IMR-90 (cell line): ENCODE measurements around the gene APLF. TPM values are rescaled to one million over a fixed set of nuclear protein-coding genes. Genes with fewer than 3 reads are reported as not detected.

Experiments
- ATAC-seq: fragments of 200-7000 bp; cut with Tn5 transposase; 2 replicates; pipeline ENCODE4 v1.9.1; 2020; ENCODE audit warnings: low read depth, mild to moderate bottlenecking, moderate library complexity
- BruUV-seq: library from RNA; stranded (reverse); fragments of 400-500 nt; replicated peaks from 2 replicates; lab custom pipeline; 2021; lab: Mats Ljungman, UMichigan
- CTCF ChIA-PET: fragments of 300-600 bp; formaldehyde crosslinking; extraction: SDS; loops from one replicate; lab custom pipeline; 2021; ENCODE audit warnings: antibody characterized with exemption; lab: Yijun Ruan, JAX
- POLR2A ChIA-PET: fragments of 300-600 bp; sonication (Branson Sonifier 250); formaldehyde crosslinking; loops from one replicate; lab custom pipeline; 2022; ENCODE audit warnings: antibody characterized with exemption; ENCODE audit not compliant: unreplicated experiment; lab: Charles Lee
- DNase-seq: peaks from one replicate; pipeline ENCODE4 v3.0.0; 2013
- H2AFZ ChIP-seq: replicated peaks from 2 replicates; pipeline ENCODE3; 2013; ENCODE audit warnings: low read length, mild to moderate bottlenecking; ENCODE audit not compliant: poor library complexity
- H2AK5ac ChIP-seq: 2 replicates; pipeline ENCODE4 v1.6.1; 2013; ENCODE audit warnings: low read depth, low read length, inconsistent platforms
- H2AK9ac ChIP-seq: replicated peaks from 2 replicates; pipeline ENCODE3; 2013; ENCODE audit warnings: mild to moderate bottlenecking, low read depth, low read length, moderate library complexity; ENCODE audit not compliant: poor library complexity
- H2BK120ac ChIP-seq: 2 replicates; pipeline ENCODE4 v1.6.1; 2013; ENCODE audit warnings: low read depth, low read length, inconsistent platforms
- H2BK15ac ChIP-seq: 3 replicates; pipeline ENCODE4 v1.6.1; 2013; ENCODE audit warnings: low read depth, low read length, inconsistent platforms
- H2BK20ac ChIP-seq: 2 replicates; pipeline ENCODE4 v1.6.1; 2013; ENCODE audit warnings: low read depth, mild to moderate bottlenecking, inconsistent platforms, low read length, moderate library complexity
- H2BK5ac ChIP-seq: 2 replicates; pipeline ENCODE4 v1.6.1; 2013; ENCODE audit warnings: mild to moderate bottlenecking, low read depth, low read length, inconsistent platforms; ENCODE audit not compliant: poor library complexity, severe bottlenecking
- H3K14ac ChIP-seq: replicated peaks from 2 replicates; pipeline ENCODE4 v1.6.1; 2013; ENCODE audit warnings: low read depth, low read length, inconsistent platforms
- H3K18ac ChIP-seq: 2 replicates; pipeline ENCODE4 v1.6.1; 2013; ENCODE audit warnings: low read depth, low read length, control low read depth
- H3K23ac ChIP-seq: 2 replicates; pipeline ENCODE4 v1.6.1; 2013; ENCODE audit warnings: low read depth, low read length, inconsistent platforms
- H3K27ac ChIP-seq: 2 replicates; pipeline ENCODE4 v1.5.1; 2013; ENCODE audit warnings: mild to moderate bottlenecking, control low read depth, low read length; ENCODE audit not compliant: insufficient read depth
- H3K27me3 ChIP-seq: 2 replicates; pipeline ENCODE4 v1.6.1; 2013; ENCODE audit warnings: low read length; ENCODE audit not compliant: control insufficient read depth, insufficient read depth
- H3K36me3 ChIP-seq: 2 replicates; pipeline ENCODE4 v1.6.1; 2013; ENCODE audit warnings: low read length, mixed read lengths; ENCODE audit not compliant: control insufficient read depth, insufficient read depth
- H3K4ac ChIP-seq: 2 replicates; pipeline ENCODE4 v1.6.1; 2013; ENCODE audit warnings: low read depth, low read length, inconsistent platforms
- H3K4me1 ChIP-seq: 2 replicates; pipeline ENCODE4 v1.6.1; 2013; ENCODE audit warnings: low read length, mixed read lengths; ENCODE audit not compliant: control insufficient read depth, insufficient read depth
- H3K4me2 ChIP-seq: 2 replicates; pipeline ENCODE4 v1.6.1; 2013; ENCODE audit warnings: low read depth, mild to moderate bottlenecking, control low read depth, low read length, moderate library complexity
- H3K4me3 ChIP-seq: 2 replicates; pipeline ENCODE4 v1.5.1; 2013; ENCODE audit warnings: low read depth, mild to moderate bottlenecking, control low read depth, low read length, moderate library complexity; ENCODE audit not compliant: insufficient read depth
- H3K56ac ChIP-seq: 2 replicates; pipeline ENCODE4 v1.6.1; 2013; ENCODE audit warnings: low read length, inconsistent platforms; ENCODE audit not compliant: insufficient read depth; ENCODE audit errors: extremely low read depth
- H3K79me1 ChIP-seq, 2 experiments: 2 replicates each; pipeline ENCODE4 v1.6.1; 2013; ENCODE audit warnings: low read length in 2 of 2, inconsistent platforms in 1 of 2, low read depth in 1 of 2
- H3K9ac ChIP-seq: 2 replicates; pipeline ENCODE4 v1.6.1; 2013; ENCODE audit warnings: low read depth, low read length, control low read depth
- H3K9me1 ChIP-seq: 2 replicates; pipeline ENCODE4 v1.6.1; 2013; ENCODE audit warnings: low read length, inconsistent platforms; ENCODE audit not compliant: insufficient read depth
- H3K9me3 ChIP-seq: 2 replicates; pipeline ENCODE4 v1.6.1; 2013; ENCODE audit warnings: low read length; ENCODE audit not compliant: control insufficient read depth, insufficient read depth
- H4K20me1 ChIP-seq: 2 replicates; pipeline ENCODE4 v1.6.1; 2013; ENCODE audit warnings: low read length, inconsistent platforms; ENCODE audit not compliant: insufficient read depth
- H4K5ac ChIP-seq: 2 replicates; pipeline ENCODE4 v1.6.1; 2013; ENCODE audit warnings: mild to moderate bottlenecking, low read depth, low read length, control low read depth
- H4K8ac ChIP-seq, 2 experiments: 2 replicates each; pipeline ENCODE4 v1.6.1; 2013; ENCODE audit warnings: low read depth in 2 of 2, low read length in 2 of 2, control low read depth in 1 of 2, inconsistent platforms in 1 of 2
- H4K91ac ChIP-seq: 2 replicates; pipeline ENCODE4 v1.6.1; 2013; ENCODE audit warnings: low read depth, low read length, inconsistent platforms; ENCODE audit not compliant: insufficient read depth
- BHLHE40 ChIP-seq: fragments of 150-350 bp; IDR thresholded peaks from 2 replicates; pipeline ENCODE4 v1.6.1; 2016; ENCODE audit warnings: mild to moderate bottlenecking, low read depth, low read length
- CEBPB ChIP-seq: IDR thresholded peaks from 2 replicates; pipeline ENCODE4 v1.6.1; 2012; ENCODE audit warnings: low read depth, low read length, improper control_type of control experiment
- CTCF ChIP-seq: conservative IDR thresholded peaks from 2 replicates; pipeline ENCODE4 v1.5.1; 2012; ENCODE audit warnings: mild to moderate bottlenecking, low read depth, low read length, improper control_type of control experiment
- ELK1 ChIP-seq: fragments of 150-350 bp; IDR thresholded peaks from 2 replicates; pipeline ENCODE4 v1.6.1; 2016; ENCODE audit warnings: low read depth, mild to moderate bottlenecking, low read length, moderate library complexity, borderline replicate concordance
- FOS ChIP-seq: fragments of 150-350 bp; IDR thresholded peaks from 2 replicates; pipeline ENCODE4 v1.6.1; 2016; ENCODE audit warnings: low read depth, low read length
- MAFK ChIP-seq: IDR thresholded peaks from 2 replicates; pipeline ENCODE4 v1.6.1; 2012; ENCODE audit warnings: low read depth, low read length, improper control_type of control experiment
- MAZ ChIP-seq: IDR thresholded peaks from 2 replicates; pipeline ENCODE4 v1.6.1; 2012; ENCODE audit warnings: low read depth, mild to moderate bottlenecking, low read length, improper control_type of control experiment, moderate library complexity, borderline replicate concordance
- MXI1 ChIP-seq: IDR thresholded peaks from 2 replicates; pipeline ENCODE4 v1.6.1; 2012; ENCODE audit warnings: low read depth, mild to moderate bottlenecking, low read length, moderate library complexity, borderline replicate concordance
- NFE2L2 ChIP-seq: fragments of 150-350 bp; IDR thresholded peaks from 2 replicates; pipeline ENCODE4 v1.6.1; 2016; ENCODE audit warnings: low read depth, mild to moderate bottlenecking, low read length
- POLR2A ChIP-seq: IDR thresholded peaks from 2 replicates; pipeline ENCODE4 v1.6.1; 2012; ENCODE audit warnings: mild to moderate bottlenecking, low read depth, low read length
- RAD21 ChIP-seq: IDR thresholded peaks from 2 replicates; pipeline ENCODE4 v1.6.1; 2012; ENCODE audit warnings: low read length, improper control_type of control experiment
- RCOR1 ChIP-seq: IDR thresholded peaks from 2 replicates; pipeline ENCODE4 v1.6.1; 2012; ENCODE audit warnings: mild to moderate bottlenecking, low read length, improper control_type of control experiment; ENCODE audit not compliant: insufficient replicate concordance
- RFX5 ChIP-seq: IDR thresholded peaks from 2 replicates; pipeline ENCODE4 v1.8.0; 2012; ENCODE audit warnings: low read depth, mild to moderate bottlenecking, low read length, moderate library complexity
- SMC3 ChIP-seq: fragments of 150-350 bp; IDR thresholded peaks from 2 replicates; pipeline ENCODE4 v1.6.1; 2016; ENCODE audit warnings: low read depth, mild to moderate bottlenecking, antibody characterized with exemption, low read length, moderate library complexity
- USF2 ChIP-seq: fragments of 150-350 bp; IDR thresholded peaks from 2 replicates; pipeline ENCODE4 v1.6.1; 2017; ENCODE audit warnings: mild to moderate bottlenecking, antibody characterized with exemption, low read length, low read depth
- WGBS, 2 experiments: methylation state at CpG; one replicate each; pipeline versions ENCODE4 v1.1.5 to v1.1.7; 2013; ENCODE audit warnings: missing lambda C conversion rate in 2 of 2; ENCODE audit not compliant: insufficient read length in 1 of 2; ENCODE audit errors: extremely low coverage in 2 of 2; 5-methylcytosine and 5-hydroxymethylcytosine counted together
- dilution Hi-C: fragments of 300-500 bp; cut with HindIII; formaldehyde crosslinking; loops from one replicate; pipeline ENCODE4 v1.14.3; 2018; ENCODE audit warnings: low sequenced_read_pairs; ENCODE audit not compliant: unreplicated experiment
- in situ Hi-C: fragments of 300-500 bp; cut with MboI; formaldehyde crosslinking; loops from 3 replicates; pipeline ENCODE4 v1.14.3; 2019; ENCODE audit warnings: low sequenced_read_pairs, inconsistent platforms, mixed read lengths
- intact Hi-C: fragments of 100-400 bp; cut with micrococcal nuclease; formaldehyde crosslinking; loops from 2 replicates; pipeline ENCODE4 v1.10.0; 2022
- polyA plus RNA-seq, 3 experiments: library from polyadenylated mRNA; depleted of rRNA; stranded (reverse); fragments of >200 nt; gene quantifications; 2 replicates each; pipeline ENCODE4 v1.2.3, GENCODE V29; 2012; ENCODE audit warnings: low replicate concordance in 1 of 3
- total RNA-seq: library from RNA; depleted of rRNA; stranded (reverse); fragments of >200 nt; gene quantifications from 2 replicates; pipeline ENCODE4 v1.2.3, GENCODE V29; 2012

Gene APLF
- total and polyA plus RNA-seq, 2 of the 4 experiments (the other 2 are of a cell fraction): 1.5 to 2.3 TPM

- no peak overlapping the region for H2BK5ac ChIP-seq
- WGBS, 2 experiments: no CpG with 5 or more reads among the region's 1 CpG
- H3K36me3 ChIP-seq: no peaks in the 10 kb centered on the region
- H4K8ac ChIP-seq: no peak overlapping the region
- H2BK120ac ChIP-seq: no peak overlapping the region
- DNase-seq: peak; percentile 71
- H2BK15ac ChIP-seq: no peak overlapping the region
- H3K9me3 ChIP-seq: no peaks in the 10 kb centered on the region
- no peaks in the 10 kb centered on the region for H3K27me3 ChIP-seq
- no peak overlapping the region for H3K4me3 ChIP-seq
- no peak overlapping the region for H4K5ac ChIP-seq
- H3K56ac ChIP-seq: no peak overlapping the region
- no peak overlapping the region for H4K91ac ChIP-seq
- H2AK5ac ChIP-seq: no peak overlapping the region
- no peak overlapping the region for H3K4me2 ChIP-seq
- H3K18ac ChIP-seq: no peak overlapping the region
- H4K20me1 ChIP-seq: no peaks in the 10 kb centered on the region
- peaks cover 3% of the 10 kb centered on the region; the same call in 1 of the 2 replicates for H3K9me1 ChIP-seq
- 0 out of 2 replicates have a peak, but pooled peaks cover 2% of the 10 kb centered on the region for H3K4me1 ChIP-seq
- no TSS peak for BruUV-seq
- POLR2A ChIA-PET: no interaction called here
- no peak overlapping the region for H2BK20ac ChIP-seq
- in situ Hi-C loops (loop anchor here (10.0 kb wide), 1 partner anchor 461 kb away; no protein-coding TSS in a partner anchor), dilution Hi-C loops (no loop called here), intact Hi-C loops (loop anchor here (2.0 to 10.0 kb wide), 4 partner anchors 245 to 861 kb away; partner anchors contain the start of gene ANTXR1)
- peaks cover 0 to 8% of the 10 kb centered on the region in 2 experiments; a peak in 3 of 4 replicates for H3K79me1 ChIP-seq
- CTCF ChIA-PET: interaction anchor here (0.6 to 2.5 kb wide), 11 partner anchors 9 to 463 kb away, joined by 3 to 13 read pairs (median 4); no protein-coding TSS in a partner anchor
- no peak overlapping the region for H2AFZ ChIP-seq
- H3K23ac ChIP-seq: no peak overlapping the region
- no peak overlapping the region for H3K9ac ChIP-seq
- ATAC-seq: no peak
- no peak overlapping the region for H3K27ac ChIP-seq
- H3K14ac ChIP-seq: no peak overlapping the region
- no peak overlapping the region for H2AK9ac ChIP-seq
- no peak overlapping the region for H3K4ac ChIP-seq
- TF ChIP-seq RFX5: no peak
- TF ChIP-seq NFE2L2: no peak
- TF ChIP-seq BHLHE40: no peak
- TF ChIP-seq RAD21: peak; percentile 82
- no peak for TF ChIP-seq RCOR1
- no peak for TF ChIP-seq ELK1
- peak; percentile 67 for TF ChIP-seq SMC3
- TF ChIP-seq CTCF: peak; percentile 85
- no peak for TF ChIP-seq MAZ
- no peak for TF ChIP-seq CEBPB
- TF ChIP-seq MAFK: no peak
- TF ChIP-seq FOS: no peak
- no peak for TF ChIP-seq USF2
- TF ChIP-seq MXI1: no peak
- no peak for TF ChIP-seq POLR2A
Measured at GRCh38 chr2:68463287-68463877, 4.0 kb upstream of the APLF start.
